ENCODE results near the gene CHAF1A.
A peak's percentile ranks its signal among the peaks of the same experiment; 100 is the strongest.

The CHAF1A gene

DNA sequence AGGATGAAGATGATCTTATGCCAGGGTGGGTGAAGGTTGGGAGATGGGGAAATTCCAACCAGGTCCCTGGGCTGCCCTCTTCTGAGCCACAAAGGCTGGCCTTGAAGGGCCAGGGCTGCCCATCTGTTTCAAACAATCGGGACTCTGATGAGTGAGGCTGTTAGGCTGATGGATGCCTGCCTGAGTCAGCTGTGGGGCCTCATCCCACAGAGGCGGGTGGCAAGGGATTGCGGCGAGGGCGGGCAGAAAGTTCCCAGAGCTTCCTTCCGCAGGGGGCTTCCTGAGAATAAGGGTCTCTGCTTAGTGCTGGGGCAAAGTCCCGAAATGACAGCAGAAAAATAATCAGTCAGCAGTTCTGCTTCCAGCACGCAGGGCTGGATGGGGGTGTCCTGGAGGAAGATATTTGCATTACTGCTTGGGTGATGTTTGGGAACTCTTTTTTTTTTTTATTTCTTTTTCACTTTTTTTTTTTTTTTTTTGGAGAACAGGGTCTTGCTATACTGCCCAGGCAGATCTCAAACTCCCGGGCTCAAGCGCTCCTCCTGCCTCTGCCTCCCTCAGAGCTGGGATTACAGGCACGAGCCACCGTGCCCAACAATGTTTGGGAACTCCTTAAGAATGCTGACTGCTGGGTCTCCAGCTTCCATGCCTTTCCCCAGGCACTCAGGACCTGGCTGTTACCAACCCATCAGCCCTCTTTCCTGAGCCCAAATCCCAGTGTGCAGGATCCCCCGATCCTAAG, 16.2 kb upstream of the CHAF1A start:
- Histone ChIP-seq H3K9me3 (ENCODE audit: control insufficient read depth, insufficient read depth, low read length) (no peaks in the 10 kb centered on the region), H3K27me3 (ENCODE audit: control insufficient read depth, insufficient read depth, low read length) (no peaks in the 10 kb centered on the region), H3K36me3 (ENCODE audit: control insufficient read depth, insufficient read depth, low read length) (peaks cover 7% of the 10 kb centered on the region; the same call in 1 of the 2 replicates), H3K4me1 (ENCODE audit: control insufficient read depth, insufficient read depth, low read length) (peaks cover 16% of the 10 kb centered on the region), H3K4me3 (ENCODE audit: low read depth, low read length) (no peak overlapping the region), H3K9ac (ENCODE audit: low read depth, low read length) (no peak overlapping the region), H3K27ac (ENCODE audit: low read depth, low read length) (no peak overlapping the region)

- no peak overlapping the region for H3K4me3 ChIP-seq (ENCODE audit: low read depth, low read length)
- no peak overlapping the region for H3K27ac ChIP-seq (ENCODE audit: low read depth, low read length)
- no peaks in the 10 kb centered on the region; the same call in 1 of the 2 replicates for H3K27me3 ChIP-seq (ENCODE audit: control insufficient read depth, insufficient read depth, low read length)
- H3K9ac ChIP-seq (ENCODE audit: low read depth, low read length), result no peak overlapping the region
- peaks cover 28% of the 10 kb centered on the region for H3K4me1 ChIP-seq (ENCODE audit: control insufficient read depth, insufficient read depth, low read length)
- peaks cover 6% of the 10 kb centered on the region; the same call in 1 of the 2 replicates for H3K36me3 ChIP-seq (ENCODE audit: control insufficient read depth, insufficient read depth, low read length)
- H3K9me3 ChIP-seq (ENCODE audit: control insufficient read depth, insufficient read depth, low read length), result no peaks in the 10 kb centered on the region
Measured at GRCh38 chr19:4388337-4389063, 13.9 kb upstream of the CHAF1A start.

DNA sequence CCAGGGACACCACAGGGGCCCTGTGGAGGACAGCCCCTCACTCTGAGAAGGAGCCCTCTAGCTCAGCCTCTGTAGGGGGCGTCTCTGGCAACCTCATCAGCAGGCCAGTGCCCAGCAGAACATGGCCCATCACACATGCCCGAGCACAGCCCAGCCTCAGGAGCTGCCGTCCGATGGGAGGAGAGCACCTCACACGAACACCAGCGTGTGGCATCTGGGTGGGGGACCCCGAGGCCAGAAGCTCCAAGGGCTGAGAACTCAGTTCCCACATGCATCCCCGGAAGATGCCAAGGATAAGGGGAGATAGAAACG, 13.4 kb upstream of the CHAF1A start:
- H3K4me1 ChIP-seq (ENCODE audit: control insufficient read depth, insufficient read depth, low read length), result peaks cover 31% of the 10 kb centered on the region
- no peaks in the 10 kb centered on the region; the same call in 1 of the 2 replicates for H3K27me3 ChIP-seq (ENCODE audit: control insufficient read depth, insufficient read depth, low read length)
- no peaks in the 10 kb centered on the region for H3K9me3 ChIP-seq (ENCODE audit: control insufficient read depth, insufficient read depth, low read length)
- H3K9ac ChIP-seq (ENCODE audit: low read depth, low read length), result no peak overlapping the region
- no peak overlapping the region for H3K27ac ChIP-seq (ENCODE audit: low read depth, low read length)
- 0 out of 2 replicates have a peak, but pooled peaks cover under 1% of the 10 kb centered on the region for H3K36me3 ChIP-seq (ENCODE audit: control insufficient read depth, insufficient read depth, low read length)
- no peak overlapping the region for H3K4me3 ChIP-seq (ENCODE audit: low read depth, low read length)

DNA sequence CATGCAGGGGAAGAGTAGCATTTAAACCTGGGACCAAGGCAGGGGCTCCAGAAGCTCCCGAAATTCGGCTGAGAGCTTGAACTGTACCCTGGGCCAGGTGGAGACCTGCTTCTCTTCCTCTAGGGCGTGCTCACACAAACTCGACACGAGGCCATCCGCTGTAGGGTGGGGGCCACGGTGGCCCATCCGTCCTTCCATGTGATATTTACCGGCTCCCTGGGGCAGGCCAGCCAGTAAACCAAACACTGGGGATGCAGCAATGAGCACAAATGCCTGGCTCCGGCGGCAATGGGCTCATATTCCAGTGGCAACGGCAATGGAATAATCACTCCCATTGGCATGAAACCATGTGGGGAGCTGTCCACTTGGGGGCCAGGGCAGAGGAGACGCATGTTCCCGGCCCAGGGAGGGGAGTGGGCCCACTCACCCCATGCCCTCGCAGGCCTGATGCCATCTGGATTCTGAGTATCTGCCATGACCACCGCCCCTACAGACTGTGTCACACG, 12.9 kb upstream of the CHAF1A start:
- no peaks in the 10 kb centered on the region; the same call in 1 of the 2 replicates for H3K27me3 ChIP-seq (ENCODE audit: control insufficient read depth, insufficient read depth, low read length)
- peaks cover 36% of the 10 kb centered on the region for H3K4me1 ChIP-seq (ENCODE audit: control insufficient read depth, insufficient read depth, low read length)
- no peak overlapping the region for H3K4me3 ChIP-seq (ENCODE audit: low read depth, low read length)
- H3K9ac ChIP-seq (ENCODE audit: low read depth, low read length), result no peak overlapping the region
- H3K36me3 ChIP-seq (ENCODE audit: control insufficient read depth, insufficient read depth, low read length), result no peaks in the 10 kb centered on the region
- H3K27ac ChIP-seq (ENCODE audit: low read depth, low read length), result peak overlapping the region; percentile 85
- no peaks in the 10 kb centered on the region for H3K9me3 ChIP-seq (ENCODE audit: control insufficient read depth, insufficient read depth, low read length)

GRCh38 chr19:4390017-4390566, 12.3 kb upstream of the CHAF1A start:
- H3K9ac ChIP-seq (ENCODE audit: low read depth, low read length), result no peak overlapping the region
- peak overlapping the region; percentile 85 for H3K27ac ChIP-seq (ENCODE audit: low read depth, low read length)
- peaks cover 40% of the 10 kb centered on the region for H3K4me1 ChIP-seq (ENCODE audit: control insufficient read depth, insufficient read depth, low read length)
- H3K27me3 ChIP-seq (ENCODE audit: control insufficient read depth, insufficient read depth, low read length), result no peaks in the 10 kb centered on the region; the same call in 1 of the 2 replicates
- H3K36me3 ChIP-seq (ENCODE audit: control insufficient read depth, insufficient read depth, low read length), result peaks cover 2% of the 10 kb centered on the region; the same call in 1 of the 2 replicates
- H3K9me3 ChIP-seq (ENCODE audit: control insufficient read depth, insufficient read depth, low read length), result no peaks in the 10 kb centered on the region
- H3K4me3 ChIP-seq (ENCODE audit: low read depth, low read length), result peak overlapping the region; percentile 3; the same call in 1 of the 2 replicates

- H3K36me3 ChIP-seq (ENCODE audit: control insufficient read depth, insufficient read depth, low read length), result peaks cover 5% of the 10 kb centered on the region; the same call in 1 of the 2 replicates
- peaks cover 40% of the 10 kb centered on the region for H3K4me1 ChIP-seq (ENCODE audit: control insufficient read depth, insufficient read depth, low read length)
- no peak overlapping the region for H3K9ac ChIP-seq (ENCODE audit: low read depth, low read length)
- no peaks in the 10 kb centered on the region; the same call in 1 of the 2 replicates for H3K27me3 ChIP-seq (ENCODE audit: control insufficient read depth, insufficient read depth, low read length)
- no peaks in the 10 kb centered on the region for H3K9me3 ChIP-seq (ENCODE audit: control insufficient read depth, insufficient read depth, low read length)
- H3K27ac ChIP-seq (ENCODE audit: low read depth, low read length), result peak overlapping the region; percentile 85
- H3K4me3 ChIP-seq (ENCODE audit: low read depth, low read length), result peak overlapping the region; percentile 35
Measured at GRCh38 chr19:4390567-4391305, 11.7 kb upstream of the CHAF1A start.

DNA sequence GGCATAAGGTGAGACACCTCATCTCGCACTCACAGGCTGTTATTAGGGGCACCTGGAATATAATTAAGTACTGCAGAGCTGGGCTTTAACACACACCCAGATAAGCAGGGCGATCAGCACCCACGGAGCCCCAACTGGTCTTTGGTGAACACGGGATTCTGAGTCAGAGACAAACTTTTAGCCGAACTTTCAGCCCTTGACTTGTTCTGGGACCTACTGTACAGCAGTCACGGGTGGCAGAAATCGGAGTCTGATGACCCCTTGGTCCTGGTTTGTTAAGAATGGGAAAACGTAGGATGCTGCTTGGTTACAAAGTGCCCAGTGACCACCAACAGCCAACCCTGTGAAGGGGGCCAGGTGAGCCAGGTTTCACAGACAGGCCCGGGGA, 11.1 kb upstream of the CHAF1A start:
- peaks cover 8% of the 10 kb centered on the region; the same call in 1 of the 2 replicates for H3K36me3 ChIP-seq (ENCODE audit: control insufficient read depth, insufficient read depth, low read length)
- H3K4me1 ChIP-seq (ENCODE audit: control insufficient read depth, insufficient read depth, low read length), result peaks cover 40% of the 10 kb centered on the region
- H3K9me3 ChIP-seq (ENCODE audit: control insufficient read depth, insufficient read depth, low read length), result no peaks in the 10 kb centered on the region
- H3K27ac ChIP-seq (ENCODE audit: low read depth, low read length), result peak overlapping the region; percentile 85
- H3K9ac ChIP-seq (ENCODE audit: low read depth, low read length), result no peak overlapping the region
- H3K4me3 ChIP-seq (ENCODE audit: low read depth, low read length), result no peak overlapping the region
- no peaks in the 10 kb centered on the region; the same call in 1 of the 2 replicates for H3K27me3 ChIP-seq (ENCODE audit: control insufficient read depth, insufficient read depth, low read length)

- no peak overlapping the region for H3K9ac ChIP-seq (ENCODE audit: low read depth, low read length)
- H3K9me3 ChIP-seq (ENCODE audit: control insufficient read depth, insufficient read depth, low read length), result no peaks in the 10 kb centered on the region
- no peaks in the 10 kb centered on the region; the same call in 1 of the 2 replicates for H3K27me3 ChIP-seq (ENCODE audit: control insufficient read depth, insufficient read depth, low read length)
- no peak overlapping the region for H3K4me3 ChIP-seq (ENCODE audit: low read depth, low read length)
- H3K27ac ChIP-seq (ENCODE audit: low read depth, low read length), result no peak overlapping the region
- peaks cover 40% of the 10 kb centered on the region for H3K4me1 ChIP-seq (ENCODE audit: control insufficient read depth, insufficient read depth, low read length)
- peaks cover 10% of the 10 kb centered on the region; the same call in 1 of the 2 replicates for H3K36me3 ChIP-seq (ENCODE audit: control insufficient read depth, insufficient read depth, low read length)
Measured at GRCh38 chr19:4391701-4392483, 10.5 kb upstream of the CHAF1A start.

DNA sequence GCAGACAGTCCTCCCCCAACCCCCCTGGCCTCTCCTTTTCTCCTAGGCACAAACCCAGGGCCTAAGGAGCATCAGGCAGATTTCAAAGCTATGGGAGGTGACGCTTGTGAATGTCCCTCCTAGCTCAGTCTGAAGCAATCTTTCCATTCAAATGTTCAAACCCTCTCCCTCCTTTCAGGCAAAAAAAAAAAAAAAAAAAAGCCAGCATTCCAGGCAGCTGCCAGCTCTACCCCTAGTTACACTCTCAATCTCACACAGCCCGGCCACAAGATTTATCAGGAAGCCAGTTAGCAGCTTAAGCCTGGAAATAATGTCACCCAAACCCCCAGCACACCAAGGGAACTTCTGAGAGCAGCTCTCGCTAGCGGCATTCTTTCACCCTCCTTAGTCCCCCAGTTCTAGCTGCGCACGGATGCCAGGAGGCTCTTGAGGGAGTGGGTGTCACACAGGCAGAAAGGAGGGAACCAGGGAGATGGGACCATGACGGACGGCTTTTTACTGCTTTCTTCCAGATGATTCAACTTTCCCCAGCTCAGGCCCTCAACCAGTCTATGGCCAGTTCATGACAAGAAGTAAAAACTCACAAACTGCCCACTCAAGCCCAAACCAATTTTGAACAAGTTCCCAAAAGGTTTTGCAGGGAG, 8.4 kb upstream of the CHAF1A start:
- Histone ChIP-seq H3K27ac (ENCODE audit: low read depth, low read length) (peak overlapping the region; percentile 44), H3K27me3 (ENCODE audit: control insufficient read depth, insufficient read depth, low read length) (no peaks in the 10 kb centered on the region; the same call in 1 of the 2 replicates), H3K4me1 (ENCODE audit: control insufficient read depth, insufficient read depth, low read length) (peaks cover 40% of the 10 kb centered on the region), H3K9me3 (ENCODE audit: control insufficient read depth, insufficient read depth, low read length) (no peaks in the 10 kb centered on the region), H3K9ac (ENCODE audit: low read depth, low read length) (no peak overlapping the region), H3K36me3 (ENCODE audit: control insufficient read depth, insufficient read depth, low read length) (peaks cover 12% of the 10 kb centered on the region; the same call in 1 of the 2 replicates), H3K4me3 (ENCODE audit: low read depth, low read length) (no peak overlapping the region)
